HEK293T (cell line): ENCODE data around the gene INAFM1.

Experiments used
- CTBP1 ChIP-seq: fragments of 450-650 bp; IDR thresholded peaks from 2 replicates; pipeline ENCODE4 v1.6.1; 2016; ENCODE audit warnings: borderline replicate concordance
- ELF4 ChIP-seq: fragments of 450-650 bp; IDR thresholded peaks from 2 replicates; pipeline ENCODE4 v1.6.1; 2017; ENCODE audit warnings: antibody characterized with exemption
- FOXA1 ChIP-seq: fragments of 450-650 bp; IDR thresholded peaks from 2 replicates; pipeline ENCODE4 v1.6.1; 2016; ENCODE audit warnings: mild to moderate bottlenecking
- FOXK2 ChIP-seq: fragments of 450-650 bp; IDR thresholded peaks from 2 replicates; pipeline ENCODE4 v1.6.1; 2016; ENCODE audit warnings: mild to moderate bottlenecking
- L3MBTL2 ChIP-seq: fragments of 450-650 bp; conservative IDR thresholded peaks from 2 replicates; pipeline ENCODE4 v1.6.1; 2016; ENCODE audit warnings: mild to moderate bottlenecking
- LEF1 ChIP-seq: fragments of 450-650 bp; IDR thresholded peaks from 2 replicates; pipeline ENCODE4 v1.6.1; 2017; ENCODE audit warnings: mild to moderate bottlenecking, borderline replicate concordance
- NFRKB ChIP-seq: fragments of 450-650 bp; IDR thresholded peaks from 2 replicates; pipeline ENCODE4 v1.6.1; 2016; ENCODE audit warnings: mild to moderate bottlenecking, moderate library complexity
- SP1 ChIP-seq: fragments of 450-650 bp; IDR thresholded peaks from 2 replicates; pipeline ENCODE4 v1.6.1; 2017

DNA sequence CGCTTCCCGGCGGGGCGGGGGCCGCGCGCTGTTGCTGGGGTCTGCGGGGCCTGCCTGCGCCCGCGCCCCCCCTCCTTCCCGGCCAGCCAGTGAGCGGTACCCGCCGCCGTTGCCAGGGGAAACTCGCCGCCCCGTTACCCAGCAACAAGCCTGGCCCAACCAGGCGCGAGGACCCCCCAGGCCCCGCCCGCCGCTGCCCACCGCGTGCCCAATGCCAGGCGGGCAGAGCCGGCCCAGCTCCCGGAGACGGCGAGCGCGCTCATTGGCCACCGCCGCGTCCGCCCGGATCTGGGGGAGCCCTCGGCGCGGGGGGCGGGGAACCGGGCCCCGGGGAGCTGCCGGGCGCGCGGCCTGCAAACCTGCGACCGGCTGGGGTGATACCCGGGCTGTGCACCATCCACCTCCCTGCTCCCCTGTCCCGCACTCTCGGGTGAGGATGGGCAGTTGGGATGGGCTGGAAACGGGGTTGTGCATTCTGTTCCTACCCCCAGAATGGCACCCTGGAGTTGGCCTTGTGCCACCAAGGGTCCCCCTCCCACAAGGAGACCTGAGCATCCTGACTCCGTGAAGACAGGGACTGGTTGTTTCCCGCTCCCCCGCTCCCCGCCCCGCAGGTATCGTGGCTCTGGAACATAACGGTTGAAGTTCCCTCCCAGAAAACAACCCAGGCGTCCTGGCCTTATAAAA lies 34.9 kb upstream of the INAFM1 start:
- TF ChIP-seq SP1 (no peak), CTBP1 (no peak), FOXA1 (no peak), LEF1 (no peak), NFRKB (no peak), ELF4 (no peak), FOXK2 (no peak), L3MBTL2 (no peak)
